ENCODE data around the gene CD82. TPM values are rescaled to one million over a fixed set of nuclear protein-coding genes. Genes with fewer than 3 reads are reported as not detected.

The CD82 gene
- total and polyA plus RNA-seq, 7 donors: 13.3 to 162 (median 25.9) TPM

DNA sequence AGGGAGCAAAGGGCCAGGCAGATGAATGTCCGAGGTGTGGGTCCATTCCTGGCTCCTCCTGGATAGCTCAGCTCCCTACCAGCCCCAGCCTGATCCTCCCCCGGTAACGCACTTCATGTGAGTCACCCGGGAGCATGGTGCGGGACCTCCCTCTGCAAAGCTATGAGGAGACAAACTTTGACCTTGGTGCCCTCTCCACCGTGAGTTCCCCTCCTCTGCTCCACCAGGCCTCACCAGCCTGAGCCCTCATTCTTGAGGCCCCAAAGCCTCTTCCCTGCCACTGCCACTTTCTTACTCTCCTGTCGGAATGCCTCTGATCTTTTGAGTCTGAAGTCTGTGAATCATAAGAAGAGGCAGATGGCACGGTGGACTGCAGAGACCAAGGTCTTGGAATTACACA lies 37.4 kb upstream of the CD82 start:
- Histone ChIP-seq H3K27ac (no peak overlapping the region), H3K27me3 (ENCODE audit: insufficient read depth in 3 of 3, low read length in 2 of 3) (no peaks in the 10 kb centered on the region), H3K4me3 (no peak overlapping the region), H3K9me3 (no peaks in the 10 kb centered on the region), H3K36me3 (ENCODE audit: insufficient read depth in 1 of 2, low read depth in 1 of 2) (no peaks in the 10 kb centered on the region), H3K4me1 (no peaks in the 10 kb centered on the region)
- ATAC-seq: no peak
- TF ChIP-seq, protein P1, sequence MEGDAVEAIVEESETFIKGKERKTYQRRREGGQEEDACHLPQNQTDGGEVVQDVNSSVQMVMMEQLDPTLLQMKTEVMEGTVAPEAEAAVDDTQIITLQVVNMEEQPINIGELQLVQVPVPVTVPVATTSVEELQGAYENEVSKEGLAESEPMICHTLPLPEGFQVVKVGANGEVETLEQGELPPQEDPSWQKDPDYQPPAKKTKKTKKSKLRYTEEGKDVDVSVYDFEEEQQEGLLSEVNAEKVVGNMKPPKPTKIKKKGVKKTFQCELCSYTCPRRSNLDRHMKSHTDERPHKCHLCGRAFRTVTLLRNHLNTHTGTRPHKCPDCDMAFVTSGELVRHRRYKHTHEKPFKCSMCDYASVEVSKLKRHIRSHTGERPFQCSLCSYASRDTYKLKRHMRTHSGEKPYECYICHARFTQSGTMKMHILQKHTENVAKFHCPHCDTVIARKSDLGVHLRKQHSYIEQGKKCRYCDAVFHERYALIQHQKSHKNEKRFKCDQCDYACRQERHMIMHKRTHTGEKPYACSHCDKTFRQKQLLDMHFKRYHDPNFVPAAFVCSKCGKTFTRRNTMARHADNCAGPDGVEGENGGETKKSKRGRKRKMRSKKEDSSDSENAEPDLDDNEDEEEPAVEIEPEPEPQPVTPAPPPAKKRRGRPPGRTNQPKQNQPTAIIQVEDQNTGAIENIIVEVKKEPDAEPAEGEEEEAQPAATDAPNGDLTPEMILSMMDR (IDR thresholded peaks at IDR 0.05): no peak
- no peak for DNase-seq
- 76 to 81% (median 80%) methylated on average over 8 of the region's 8 CpGs for WGBS, 3 donors
- intact Hi-C loops (cut with DNase I): no loop called here

DNA sequence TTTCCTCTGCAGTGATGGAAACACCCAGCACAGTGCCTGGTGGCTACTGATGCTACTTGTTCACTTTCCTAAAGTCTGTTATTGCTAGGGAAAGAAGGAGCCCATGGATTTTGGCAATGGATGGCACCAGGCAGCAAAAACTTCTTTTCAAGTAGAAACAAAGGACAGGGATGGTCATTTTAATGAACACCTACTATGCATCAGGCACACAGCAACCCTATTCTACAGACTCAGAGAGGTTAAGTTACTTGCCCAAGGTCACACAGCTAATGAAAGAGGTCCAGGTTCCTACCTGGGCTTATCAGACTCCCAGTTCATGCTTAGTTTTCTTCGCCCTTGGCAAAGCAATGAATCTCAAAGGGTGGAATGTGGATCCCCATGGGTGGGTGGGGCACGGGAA lies 36.9 kb upstream of the CD82 start:
- ATAC-seq: no peak
- no peaks in the 10 kb centered on the region for H3K4me1 ChIP-seq
- intact Hi-C loops (cut with DNase I): no loop called here

DNA sequence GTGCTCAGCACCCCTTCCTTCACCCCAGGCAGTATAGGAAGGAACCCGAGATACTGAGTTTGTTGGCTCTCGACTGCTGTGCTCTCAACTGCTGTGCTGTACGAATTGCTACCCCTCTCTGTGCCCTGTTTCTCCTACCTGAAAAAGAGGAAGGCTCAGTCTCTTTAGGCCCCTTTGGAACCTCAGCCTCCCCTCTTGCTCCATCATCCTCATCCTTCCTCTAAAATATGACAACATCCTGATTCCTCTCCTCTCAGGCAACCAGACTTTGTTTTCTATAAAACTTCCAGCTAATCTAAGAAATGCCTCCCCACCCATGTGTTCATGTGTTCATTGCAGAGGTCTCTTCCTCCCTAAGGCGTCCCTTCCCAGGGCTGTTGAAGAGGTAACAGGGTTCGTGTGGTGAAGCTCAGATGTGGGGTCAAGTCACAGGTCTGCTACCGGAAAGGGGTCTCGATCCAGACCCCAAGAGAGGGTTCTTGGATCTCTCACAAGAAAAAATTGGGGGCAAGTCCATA lies 35.5 kb upstream of the CD82 start:
- Histone ChIP-seq H3K9me3 (no peaks in the 10 kb centered on the region), H3K4me1 (no peaks in the 10 kb centered on the region), H3K36me3 (ENCODE audit: insufficient read depth in 1 of 2, low read depth in 1 of 2) (no peaks in the 10 kb centered on the region), H3K27me3 (ENCODE audit: insufficient read depth in 3 of 3, low read length in 2 of 3) (peaks cover 0 to 3% (median 0%) of the 10 kb centered on the region in 3 donors), H3K27ac (no peak overlapping the region), H3K4me3 (no peak overlapping the region)
- no peak for DNase-seq
- WGBS, 3 donors: 89 to 93% (median 90%) methylated on average over 7 of the region's 7 CpGs
- intact Hi-C loops (cut with DNase I): loop anchor here (5.0 to 10.0 kb wide), 2 partner anchors 353 to 395 kb away; no protein-coding TSS in a partner anchor
- ATAC-seq: no peak
- TF ChIP-seq, protein P1 (IDR thresholded peaks at IDR 0.05): no peak

More for the DNA sequence above, 36.9 kb upstream of the CD82 start:
- Histone ChIP-seq H3K9me3 (no peaks in the 10 kb centered on the region), H3K36me3 (ENCODE audit: insufficient read depth in 1 of 2, low read depth in 1 of 2) (no peaks in the 10 kb centered on the region), H3K27me3 (ENCODE audit: insufficient read depth in 3 of 3, low read length in 2 of 3) (no peaks in the 10 kb centered on the region), H3K27ac (no peak overlapping the region), H3K4me3 (no peak overlapping the region)
- no peak for DNase-seq
- TF ChIP-seq, protein P1 (IDR thresholded peaks at IDR 0.05): no peak
- WGBS, 3 donors: 91 to 96% (median 92%) methylated on average over 2 of the region's 2 CpGs

DNA sequence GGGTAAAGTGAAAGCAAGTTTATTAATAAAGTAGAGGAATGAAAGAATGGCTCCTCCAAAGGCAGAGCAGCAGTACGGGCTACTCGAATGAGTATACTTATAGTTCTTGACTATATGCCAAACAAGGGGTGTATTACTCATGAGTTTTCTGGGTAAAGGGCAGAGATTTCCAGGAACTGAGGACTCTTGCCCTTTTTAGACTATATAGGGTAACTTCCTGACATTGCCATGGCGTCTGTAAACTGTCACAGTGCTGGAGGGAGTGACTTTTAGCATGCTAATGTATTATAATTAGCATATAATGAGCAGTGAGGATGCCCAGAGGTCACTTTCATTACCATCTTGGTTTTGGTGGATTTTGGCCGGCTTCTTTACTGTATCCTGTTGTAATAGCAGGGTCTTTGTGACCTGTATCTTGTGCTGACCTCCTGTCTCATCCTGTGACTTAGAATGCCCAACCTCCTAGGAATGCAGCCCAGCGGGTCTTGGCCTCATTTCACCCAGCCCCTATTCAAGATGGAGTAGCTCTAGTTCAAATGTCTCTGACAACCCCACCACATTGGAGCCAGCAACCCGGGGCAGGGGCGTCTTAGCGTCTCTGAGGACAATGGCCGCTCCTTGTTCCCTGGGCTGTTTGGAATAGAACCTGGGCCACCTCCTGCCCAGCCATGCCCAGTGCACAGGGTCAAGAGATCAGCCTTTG lies 34.9 kb upstream of the CD82 start:
- H3K9me3 ChIP-seq: no peaks in the 10 kb centered on the region
- intact Hi-C loops (cut with DNase I): loop anchor here (5.0 to 10.0 kb wide), 2 partner anchors 353 to 396 kb away; no protein-coding TSS in a partner anchor
- H3K27me3 ChIP-seq (ENCODE audit: insufficient read depth in 3 of 3, low read length in 2 of 3): peaks cover 0 to 3% (median 0%) of the 10 kb centered on the region in 3 donors
- no peak overlapping the region for H3K27ac ChIP-seq
- ATAC-seq (no peak), DNase-seq (no peak)
- no peaks in the 10 kb centered on the region for H3K36me3 ChIP-seq (ENCODE audit: insufficient read depth in 1 of 2, low read depth in 1 of 2)
- H3K4me1 ChIP-seq: no peaks in the 10 kb centered on the region
- no peak overlapping the region for H3K4me3 ChIP-seq
- WGBS, 3 donors: 66 to 79% (median 72%) methylated on average over 9 of the region's 9 CpGs
- TF ChIP-seq, protein P1 (IDR thresholded peaks at IDR 0.05): no peak

Measured in psoas muscle (tissue), 8 donors.